Right cardiac atrium (tissue), 5 donors: ENCODE measurements around the gene POU1F1. TPM values are rescaled to one million over a fixed set of nuclear protein-coding genes. Genes with fewer than 3 reads are reported as not detected.

ENCODE experiments used
- ATAC-seq, 2 donors: fragments of 200-7000 bp; cut with Tn5 transposase; one replicate each; pipeline versions ENCODE4 v1.8.0 to v1.9.1; 2020; ENCODE audit warnings: moderate library complexity in 2 of 2, mild to moderate bottlenecking in 1 of 2
- DNase-seq, 3 donors: peaks; one replicate each; pipeline ENCODE4 v3.0.0-alpha.2; 2020
- H3K27ac ChIP-seq: one replicate; pipeline ENCODE4 v1.5.1; 2013; ENCODE audit warnings: mild to moderate bottlenecking, low read length, control low read depth, moderate library complexity
- H3K27me3 ChIP-seq: one replicate; pipeline ENCODE4 v1.6.1; 2013; ENCODE audit not compliant: control insufficient read depth, insufficient read depth
- H3K4me1 ChIP-seq: one replicate; pipeline ENCODE4 v1.6.1; 2013; ENCODE audit warnings: low read length; ENCODE audit not compliant: control insufficient read depth, insufficient read depth
- H3K4me3 ChIP-seq: one replicate; pipeline ENCODE4 v1.5.1; 2013; ENCODE audit warnings: low read length, control low read depth
- H3K9me3 ChIP-seq: one replicate; pipeline ENCODE4 v1.6.1; 2013; ENCODE audit warnings: low read length; ENCODE audit not compliant: control insufficient read depth
- WGBS: extraction: QIAGEN DNeasy Blood & Tissue Kit; methylation state at CpG from one replicate; pipeline ENCODE4 v1.1.7; 2013; 5-methylcytosine and 5-hydroxymethylcytosine counted together
- intact Hi-C, 4 donors: fragments of 100-400 bp; cut with DNase I; formaldehyde crosslinking; loops; one replicate each; pipeline versions ENCODE4 v1.11.0 to v1.14.0; 2022 to 2023
- microRNA-seq, 2 donors: library from miRNA; unstranded; fragments of <30 nt; microRNA quantifications; one replicate each; pipeline ENCODE4 v1.2.0, GENCODE V29; 2020 to 2021
- polyA plus RNA-seq: library from polyadenylated mRNA; stranded (reverse); fragments of 200-250 nt; gene quantifications from one replicate; pipeline ENCODE4 v1.2.3, GENCODE V29; 2013
- total RNA-seq, 4 donors: library from RNA; stranded (reverse); fragmentation: NEBNext Ultra II Directional; extraction: Animal tissue kit (Norgen Biotek cat#: 25700); gene quantifications; one replicate each; pipeline ENCODE4 v1.2.1, GENCODE V29; 2021
- donor health status: healthy with polysubstance abuse.
- donor health status: DM: no; HTN: yes; CAD: no.
- donor health status: DM: no; HTN: no; CAD: no.
- donor health status: DM: no; HTN: yes; CAD: no; lungs with severe emphysema.
- donor health status: DM: yes; HTN: yes; CAD: no.

POU1F1 gene
- total and polyA plus RNA-seq, 5 donors: not detected

DNA sequence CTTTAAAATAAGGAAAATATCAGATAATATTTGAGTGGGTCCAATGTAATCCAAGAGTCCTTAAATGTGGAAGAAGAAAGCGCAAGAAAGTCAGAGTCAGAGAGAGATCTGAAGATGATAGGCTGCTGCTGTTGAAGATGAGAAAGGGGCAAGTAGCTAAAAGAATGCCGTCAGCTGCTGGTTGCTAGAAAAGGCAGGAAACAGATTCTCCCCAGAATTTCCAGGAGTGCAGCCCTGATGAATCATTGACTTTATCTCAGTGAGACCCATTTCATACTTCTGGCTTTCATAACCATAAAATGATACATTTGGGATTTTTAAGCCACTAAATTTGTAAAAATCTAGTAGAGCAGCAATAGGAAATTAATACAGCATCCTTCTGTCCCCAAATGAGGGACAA is 56.8 kb downstream of the POU1F1 start:
- Histone ChIP-seq H3K9me3 (no peaks in the 10 kb centered on the region), H3K4me1 (no peaks in the 10 kb centered on the region), H3K4me3 (no peak overlapping the region), H3K27ac (no peak overlapping the region), H3K27me3 (no peaks in the 10 kb centered on the region)
- 80% methylated on average over 2 of the region's 2 CpGs for WGBS
- no peak for DNase-seq
- intact Hi-C loops: no loop called here
- ATAC-seq: no peak

DNA sequence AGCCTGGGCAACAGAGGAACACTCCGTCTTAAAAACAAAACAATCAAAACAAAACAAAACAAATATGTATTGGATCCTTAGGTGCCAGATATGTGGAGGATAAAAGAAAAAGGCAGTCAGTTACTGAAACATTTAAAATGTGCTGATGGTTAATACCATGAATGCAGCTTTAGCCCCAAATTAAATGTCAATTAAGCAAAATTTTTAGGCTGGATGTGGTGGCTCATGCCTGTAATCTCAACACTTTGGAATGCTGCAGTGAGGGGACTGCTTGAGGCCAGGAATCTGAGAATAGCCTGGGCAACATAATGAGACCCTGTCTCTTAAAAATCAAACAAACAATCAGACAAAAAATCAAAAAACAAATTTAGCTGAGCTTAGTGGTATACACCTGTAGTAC is 57.8 kb downstream of the POU1F1 start:
- 85% methylated on average over 1 of the region's 1 CpG for WGBS
- H3K27me3 ChIP-seq: no peaks in the 10 kb centered on the region
- no peaks in the 10 kb centered on the region for H3K4me1 ChIP-seq
- H3K4me3 ChIP-seq: no peak overlapping the region
- H3K9me3 ChIP-seq: no peaks in the 10 kb centered on the region
- intact Hi-C loops: no loop called here
- H3K27ac ChIP-seq: no peak overlapping the region
- DNase-seq (no peak), ATAC-seq (no peak)

Small RNA genes lying within 50 kb of the gene (microRNA-seq; reads per million reads assigned to microRNA genes)
- gene MIR4795: 0 reads per million in 2 donors

Other genes starting within 250 kb of the POU1F1 start
- 10 to 100 TPM; 32.9 to 41.0 (median 35.5) TPM for gene CHMP2B, start 49.3 kb downstream of the POU1F1 start, total RNA-seq
- 23.5 TPM for gene CHMP2B, start 49.3 kb downstream of the POU1F1 start, polyA plus RNA-seq